Psoas muscle (tissue), 8 donors: ENCODE measurements around the gene PSTK. TPM values are rescaled to one million over a fixed set of nuclear protein-coding genes. Genes with fewer than 3 reads are reported as not detected.

Experiments
- ATAC-seq, 4 donors: fragments of 200-7000 bp; cut with Tn5 transposase; one replicate each; pipeline ENCODE4 v1.9.1; 2020; ENCODE audit warnings: moderate library complexity in 3 of 4, mild to moderate bottlenecking in 2 of 4
- DNase-seq, 2 donors: peaks; one replicate each; pipeline ENCODE4 v3.0.0-alpha.2; 2020
- H3K27ac ChIP-seq: fragments of 200-600 bp; one replicate; pipeline ENCODE4 v1.8.0; 2022
- H3K27me3 ChIP-seq, 3 donors: fragments of 200-600 bp in 1 of 3; one replicate each; pipeline versions ENCODE4 v1.6.1 to v1.8.0; 2013 to 2022; ENCODE audit warnings: low read length in 2 of 3, mild to moderate bottlenecking in 2 of 3, moderate library complexity in 1 of 3; ENCODE audit not compliant: insufficient read depth in 3 of 3
- H3K36me3 ChIP-seq, 2 donors: fragments of 200-600 bp in 1 of 2; one replicate each; pipeline versions ENCODE4 v1.6.1 to v1.8.0; 2013 to 2022; ENCODE audit warnings: low read depth in 1 of 2, mild to moderate bottlenecking in 1 of 2, moderate library complexity in 1 of 2; ENCODE audit not compliant: insufficient read depth in 1 of 2
- H3K4me1 ChIP-seq: fragments of 200-600 bp; one replicate; pipeline ENCODE4 v1.8.0; 2022
- H3K4me3 ChIP-seq: fragments of 200-600 bp; one replicate; pipeline ENCODE4 v1.8.0; 2022; ENCODE audit warnings: mild to moderate bottlenecking
- H3K9me3 ChIP-seq: fragments of 200-600 bp; one replicate; pipeline ENCODE4 v1.8.0; 2022
- WGBS, 3 donors: extraction: QIAGEN DNeasy Blood & Tissue Kit; methylation state at CpG; one replicate each; pipeline versions ENCODE4 v1.1.6 to v1.1.7; 2013; 5-methylcytosine and 5-hydroxymethylcytosine counted together
- intact Hi-C, 2 donors: fragments of 100-400 bp; cut with DNase I; formaldehyde crosslinking; loops; one replicate each; pipeline versions ENCODE4 v1.11.0 to v1.14.2; 2022
- polyA plus RNA-seq, 3 donors: library from polyadenylated mRNA; stranded (reverse); fragments of 200-250 nt; gene quantifications; one replicate each; pipeline ENCODE4 v1.2.3, GENCODE V29; 2013
- total RNA-seq, 4 donors: library from RNA; stranded (reverse); fragmentation: NEBNext Ultra II Directional in 2 of 4; extraction: Animal tissue kit (Norgen Biotek cat#: 25700) in 2 of 4; gene quantifications; one replicate each; pipeline versions ENCODE4 v1.2.1 to v1.2.4, GENCODE V29; 2021 to 2023
- TF ChIP-seq, protein P1 (sequence below): fragments of 200-600 bp; IDR thresholded peaks from one replicate; pipeline ENCODE4 v1.8.0; 2022; ENCODE audit warnings: antibody characterized with exemption
- donor health status: healthy with polysubstance abuse.
- donor health status: DM: no; HTN: no; CAD: no; lungs with moderate emphysema.
- donor health status: Bipolar disorder and iron deficiency.
- donor health status: healthy.
- donor health status: DM: yes; HTN: yes; CAD: no.
- donor health status: DM: no; HTN: no; CAD: no.
- donor health status: DM: no; HTN: no; CAD: no.
- donor health status: DM: yes; HTN: yes; CAD: no.

PSTK gene
- total and polyA plus RNA-seq, 7 donors = 3.3 to 8.3 (median 5.2) TPM

DNA sequence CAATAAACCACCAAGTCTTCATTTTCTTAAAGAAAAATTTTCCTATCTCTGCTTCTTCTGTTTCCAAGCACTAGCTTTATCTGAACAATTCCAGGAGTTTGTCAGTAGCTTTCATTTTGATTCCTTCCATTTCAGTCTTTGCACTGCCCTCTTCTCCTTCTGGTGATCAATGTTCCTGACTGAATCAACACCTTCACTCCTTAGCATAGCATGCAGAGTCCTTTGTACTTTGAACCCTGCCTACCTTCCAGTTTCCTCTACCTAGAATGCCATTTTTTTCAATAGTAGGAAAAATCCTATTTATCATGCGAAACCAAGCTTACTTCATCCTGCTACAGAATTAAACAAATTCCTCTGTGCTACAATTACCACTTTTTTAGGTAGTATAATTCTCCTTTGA is 24.3 kb upstream of the PSTK start:
- no peaks in the 10 kb centered on the region for H3K27me3 ChIP-seq
- no peaks in the 10 kb centered on the region for H3K9me3 ChIP-seq
- peaks cover 0 to 6% of the 10 kb centered on the region in 2 donors for H3K36me3 ChIP-seq
- TF ChIP-seq, protein P1, sequence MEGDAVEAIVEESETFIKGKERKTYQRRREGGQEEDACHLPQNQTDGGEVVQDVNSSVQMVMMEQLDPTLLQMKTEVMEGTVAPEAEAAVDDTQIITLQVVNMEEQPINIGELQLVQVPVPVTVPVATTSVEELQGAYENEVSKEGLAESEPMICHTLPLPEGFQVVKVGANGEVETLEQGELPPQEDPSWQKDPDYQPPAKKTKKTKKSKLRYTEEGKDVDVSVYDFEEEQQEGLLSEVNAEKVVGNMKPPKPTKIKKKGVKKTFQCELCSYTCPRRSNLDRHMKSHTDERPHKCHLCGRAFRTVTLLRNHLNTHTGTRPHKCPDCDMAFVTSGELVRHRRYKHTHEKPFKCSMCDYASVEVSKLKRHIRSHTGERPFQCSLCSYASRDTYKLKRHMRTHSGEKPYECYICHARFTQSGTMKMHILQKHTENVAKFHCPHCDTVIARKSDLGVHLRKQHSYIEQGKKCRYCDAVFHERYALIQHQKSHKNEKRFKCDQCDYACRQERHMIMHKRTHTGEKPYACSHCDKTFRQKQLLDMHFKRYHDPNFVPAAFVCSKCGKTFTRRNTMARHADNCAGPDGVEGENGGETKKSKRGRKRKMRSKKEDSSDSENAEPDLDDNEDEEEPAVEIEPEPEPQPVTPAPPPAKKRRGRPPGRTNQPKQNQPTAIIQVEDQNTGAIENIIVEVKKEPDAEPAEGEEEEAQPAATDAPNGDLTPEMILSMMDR = no peak
- H3K4me1 ChIP-seq = peaks cover 2% of the 10 kb centered on the region
- H3K4me3 ChIP-seq = no peak overlapping the region
- H3K27ac ChIP-seq = no peak overlapping the region
- WGBS, 3 donors = 93 to 97% (median 96%) methylated on average over 1 of the region's 1 CpG
- ATAC-seq (no peak), DNase-seq (no peak)
- intact Hi-C loops = loop anchor here in 1 of 2 donors (10.0 kb wide), 1 partner anchor 199 kb away; the partner anchor contains the start of gene BUB3

DNA sequence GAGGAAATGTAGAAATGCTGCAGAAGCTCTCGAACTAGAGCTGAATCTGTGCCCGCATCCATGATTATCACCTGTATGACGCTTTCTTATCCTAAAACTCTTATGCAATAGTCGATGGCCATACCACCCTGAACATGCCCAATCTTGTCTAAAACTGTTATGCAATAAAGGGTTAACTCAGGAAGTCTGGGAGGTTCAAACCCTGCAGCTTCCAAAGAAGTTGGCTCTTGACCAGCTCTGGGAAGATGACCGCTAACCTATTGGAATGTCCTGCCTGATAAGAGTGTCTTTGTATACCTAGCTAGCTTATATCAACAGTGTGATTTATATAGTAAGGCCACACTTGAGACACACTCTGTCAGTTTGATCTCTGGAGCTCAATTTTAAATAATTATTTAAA is 22.7 kb upstream of the PSTK start:
- TF ChIP-seq, protein P1 = no peak
- no peak for ATAC-seq
- no peaks in the 10 kb centered on the region for H3K9me3 ChIP-seq
- no peaks in the 10 kb centered on the region for H3K27me3 ChIP-seq
- no peaks in the 10 kb centered on the region for H3K36me3 ChIP-seq
- H3K4me3 ChIP-seq = no peak overlapping the region
- WGBS, 3 donors = 79 to 85% (median 80%) methylated on average over 5 of the region's 5 CpGs
- no peak overlapping the region for H3K27ac ChIP-seq
- H3K4me1 ChIP-seq = peaks cover 2% of the 10 kb centered on the region
- no peak for DNase-seq
- intact Hi-C loops = loop anchor here in 1 of 2 donors (10.0 kb wide), 1 partner anchor 197 kb away; the partner anchor contains the start of gene BUB3

DNA sequence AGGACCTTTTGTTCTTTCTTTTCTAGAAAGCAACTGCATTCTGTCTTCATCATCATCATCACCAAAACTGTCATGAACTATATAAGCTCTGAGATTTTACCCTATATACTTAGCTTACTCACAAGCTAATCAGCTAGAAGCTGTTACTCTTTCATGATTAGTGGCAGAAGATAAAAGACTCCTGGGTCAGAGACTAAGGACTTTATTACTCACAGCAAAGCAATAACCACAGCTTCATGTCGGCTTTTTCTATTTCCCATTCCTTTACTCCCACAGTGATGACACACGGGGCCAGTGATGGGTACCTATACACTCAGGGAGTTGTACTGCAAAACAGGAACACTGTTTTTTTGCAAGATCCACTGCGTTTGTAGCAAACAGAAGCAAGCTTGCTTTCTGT is 17.8 kb upstream of the PSTK start:
- WGBS, 3 donors = 67 to 76% (median 74%) methylated on average over 3 of the region's 3 CpGs
- H3K4me1 ChIP-seq = no peaks in the 10 kb centered on the region
- no peak overlapping the region for H3K4me3 ChIP-seq
- no peaks in the 10 kb centered on the region for H3K36me3 ChIP-seq
- intact Hi-C loops = no loop called here
- ATAC-seq (no peak), DNase-seq (no peak)
- TF ChIP-seq, protein P1 = no peak
- no peaks in the 10 kb centered on the region for H3K27me3 ChIP-seq
- no peak overlapping the region for H3K27ac ChIP-seq
- peaks cover 2% of the 10 kb centered on the region for H3K9me3 ChIP-seq

DNA sequence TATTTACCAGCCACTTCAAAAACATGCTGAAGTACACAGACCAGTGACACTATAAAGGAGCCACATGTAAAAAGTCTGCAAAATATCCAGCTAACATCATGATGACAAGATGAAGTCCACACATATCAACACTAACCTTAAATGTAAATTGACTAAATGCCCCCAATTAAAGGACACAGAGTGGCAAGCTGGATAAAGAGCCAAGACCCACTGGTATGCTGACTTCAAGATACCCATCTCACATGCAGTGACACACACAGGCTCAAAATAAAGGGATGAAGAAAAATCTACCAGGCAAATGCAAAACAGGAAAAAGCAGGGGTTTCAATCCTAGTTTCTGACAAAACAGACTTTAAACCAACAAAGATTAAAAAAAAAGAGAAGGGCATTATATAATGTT is 13.3 kb upstream of the PSTK start:
- H3K4me1 ChIP-seq = no peaks in the 10 kb centered on the region
- DNase-seq = no peak
- no peak overlapping the region for H3K27ac ChIP-seq
- no peak for ATAC-seq
- no peaks in the 10 kb centered on the region for H3K36me3 ChIP-seq
- H3K4me3 ChIP-seq = no peak overlapping the region
- peaks cover 10% of the 10 kb centered on the region for H3K9me3 ChIP-seq
- no peaks in the 10 kb centered on the region for H3K27me3 ChIP-seq
- TF ChIP-seq, protein P1 = no peak
- intact Hi-C loops = no loop called here

DNA sequence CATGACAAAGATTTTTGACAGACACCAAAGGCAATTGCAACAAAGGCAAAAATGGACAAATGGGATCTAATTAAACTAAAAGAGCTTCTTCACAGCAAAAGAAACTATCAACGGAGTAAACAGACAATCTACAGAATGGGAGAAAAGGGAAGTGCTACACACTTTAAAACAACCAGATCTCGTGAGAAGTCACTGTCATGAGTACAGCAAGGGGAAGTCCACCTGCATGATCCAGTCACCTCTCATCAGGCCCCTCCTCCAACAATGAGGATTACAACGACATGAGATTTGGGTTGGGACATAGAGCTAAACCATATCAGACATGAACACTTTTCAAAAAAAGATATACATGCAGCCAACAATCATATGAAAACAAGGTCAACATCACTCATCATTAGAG is 11.5 kb upstream of the PSTK start:
- no peak overlapping the region for H3K27ac ChIP-seq
- H3K4me1 ChIP-seq = no peaks in the 10 kb centered on the region
- DNase-seq (no peak), ATAC-seq (no peak)
- no peak overlapping the region for H3K4me3 ChIP-seq
- TF ChIP-seq, protein P1 = no peak
- H3K27me3 ChIP-seq = no peaks in the 10 kb centered on the region
- intact Hi-C loops = no loop called here
- no peaks in the 10 kb centered on the region for H3K36me3 ChIP-seq
- H3K9me3 ChIP-seq = peaks cover 10% of the 10 kb centered on the region
- WGBS, 3 donors = 78 to 82% (median 82%) methylated on average over 3 of the region's 3 CpGs
